Measurements from ENCODE around the gene SATB1. TPM values are rescaled to one million over a fixed set of nuclear protein-coding genes. Genes with fewer than 3 reads are reported as not detected.

The SATB1 gene
- total RNA-seq, 1 donor from 2014 or later: 28.2 TPM

GRCh38 chr3:18405141-18405540 is 20.0 kb downstream of the SATB1 start:
- Mint-ChIP-seq H3K27me3 (ENCODE audit: unreplicated experiment) (no peaks in the 10 kb centered on the region), H3K4me1 (ENCODE audit: unreplicated experiment) (no peaks in the 10 kb centered on the region), H3K4me3 (ENCODE audit: unreplicated experiment) (no peak overlapping the region), H3K36me3 (ENCODE audit: low read depth, unreplicated experiment) (no peaks in the 10 kb centered on the region), H3K27ac (ENCODE audit: unreplicated experiment) (no peak overlapping the region), H3K9me3 (ENCODE audit: unreplicated experiment) (no peaks in the 10 kb centered on the region)
- no peak for DNase-seq (ENCODE audit: low spot score)
- no peak for TF ChIP-seq CTCF (IDR thresholded peaks at IDR 0.05; ENCODE audit: unreplicated experiment)

- Mint-ChIP-seq H3K27me3 (ENCODE audit: unreplicated experiment) (no peaks in the 10 kb centered on the region), H3K36me3 (ENCODE audit: low read depth, unreplicated experiment) (no peaks in the 10 kb centered on the region)
Observed at GRCh38 chr3:18403061-18403460, 22.1 kb downstream of the SATB1 start.

DNA sequence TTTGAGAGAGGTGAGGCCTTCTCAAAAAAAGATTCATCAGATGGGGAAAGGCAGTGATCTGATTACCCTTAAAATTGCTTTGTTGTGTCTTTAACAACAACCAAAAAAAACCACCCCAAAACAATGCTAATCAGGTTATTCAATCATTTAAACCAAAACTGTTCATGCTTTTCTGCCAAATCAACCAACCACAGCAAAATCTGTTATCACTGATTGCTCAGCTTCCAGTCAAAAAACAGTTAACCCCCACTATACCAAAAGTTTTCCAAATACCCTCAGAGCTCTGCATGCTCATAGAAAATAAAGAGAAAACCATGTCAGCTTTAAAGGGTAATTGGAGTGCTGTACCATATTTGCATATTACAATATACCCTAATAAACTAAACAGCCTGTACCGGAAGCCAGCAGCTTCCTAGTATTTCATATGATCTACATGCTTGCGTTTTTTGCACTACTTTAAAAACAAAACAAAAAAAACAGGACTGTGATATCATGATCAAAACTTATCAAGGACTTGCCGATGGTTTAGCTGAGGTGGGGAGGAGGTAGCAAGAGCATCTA is 22.8 kb downstream of the SATB1 start:
- no peaks in the 10 kb centered on the region for H3K4me1 Mint-ChIP-seq (ENCODE audit: unreplicated experiment)
- DNase-seq (ENCODE audit: low spot score): no peak

More at GRCh38 chr3:18403061-18403460, 22.1 kb downstream of the SATB1 start:
- H3K9me3 Mint-ChIP-seq (ENCODE audit: unreplicated experiment): no peaks in the 10 kb centered on the region
- no peak for TF ChIP-seq CTCF (IDR thresholded peaks at IDR 0.05; ENCODE audit: unreplicated experiment)
- no peak for DNase-seq (ENCODE audit: low spot score)
- no peak overlapping the region for H3K4me3 Mint-ChIP-seq (ENCODE audit: unreplicated experiment)
- no peak overlapping the region for H3K27ac Mint-ChIP-seq (ENCODE audit: unreplicated experiment)
- no peaks in the 10 kb centered on the region for H3K4me1 Mint-ChIP-seq (ENCODE audit: unreplicated experiment)

GRCh38 chr3:18401300-18401961 is 23.7 kb downstream of the SATB1 start:
- Mint-ChIP-seq H3K4me1 (ENCODE audit: unreplicated experiment) (no peaks in the 10 kb centered on the region), H3K9me3 (ENCODE audit: unreplicated experiment) (no peaks in the 10 kb centered on the region), H3K27me3 (ENCODE audit: unreplicated experiment) (no peaks in the 10 kb centered on the region), H3K4me3 (ENCODE audit: unreplicated experiment) (no peak overlapping the region), H3K36me3 (ENCODE audit: low read depth, unreplicated experiment) (no peaks in the 10 kb centered on the region), H3K27ac (ENCODE audit: unreplicated experiment) (no peak overlapping the region)
- no peak for DNase-seq (ENCODE audit: low spot score)
- no peak for TF ChIP-seq CTCF (IDR thresholded peaks at IDR 0.05; ENCODE audit: unreplicated experiment)

More for the DNA sequence above, 22.8 kb downstream of the SATB1 start:
- no peaks in the 10 kb centered on the region for H3K9me3 Mint-ChIP-seq (ENCODE audit: unreplicated experiment)
- no peaks in the 10 kb centered on the region for H3K36me3 Mint-ChIP-seq (ENCODE audit: low read depth, unreplicated experiment)
- no peaks in the 10 kb centered on the region for H3K27me3 Mint-ChIP-seq (ENCODE audit: unreplicated experiment)
- no peak overlapping the region for H3K4me3 Mint-ChIP-seq (ENCODE audit: unreplicated experiment)
- no peak overlapping the region for H3K27ac Mint-ChIP-seq (ENCODE audit: unreplicated experiment)
- TF ChIP-seq CTCF (IDR thresholded peaks at IDR 0.05; ENCODE audit: unreplicated experiment): no peak

DNA sequence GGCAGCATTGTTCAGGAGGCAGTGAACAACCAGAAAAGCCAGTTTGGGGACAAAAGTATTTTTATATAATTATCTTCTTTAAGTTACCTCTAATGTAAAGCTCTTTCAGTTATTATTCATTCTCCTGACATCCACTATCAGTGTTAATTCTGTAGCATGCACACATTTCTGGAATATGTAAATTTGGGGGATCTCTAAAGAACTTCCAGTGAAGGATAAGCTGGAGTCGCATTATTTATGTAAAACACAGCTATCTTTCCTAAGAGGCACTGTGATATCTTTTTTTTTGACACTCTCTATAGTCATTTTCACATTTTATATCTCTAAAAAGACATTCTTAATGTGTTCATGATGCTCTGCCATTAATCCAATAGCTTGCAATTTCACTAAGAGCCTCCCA is 26.7 kb downstream of the SATB1 start:
- H3K27ac Mint-ChIP-seq (ENCODE audit: unreplicated experiment): no peak overlapping the region
- H3K36me3 Mint-ChIP-seq (ENCODE audit: low read depth, unreplicated experiment): peaks cover 7% of the 10 kb centered on the region
- TF ChIP-seq CTCF (IDR thresholded peaks at IDR 0.05; ENCODE audit: unreplicated experiment): no peak
- H3K9me3 Mint-ChIP-seq (ENCODE audit: unreplicated experiment): no peaks in the 10 kb centered on the region
- H3K27me3 Mint-ChIP-seq (ENCODE audit: unreplicated experiment): no peaks in the 10 kb centered on the region
- H3K4me3 Mint-ChIP-seq (ENCODE audit: unreplicated experiment): no peak overlapping the region
- H3K4me1 Mint-ChIP-seq (ENCODE audit: unreplicated experiment): no peaks in the 10 kb centered on the region
- no peak for DNase-seq (ENCODE audit: low spot score)
